Neural cell (in vitro differentiated cells): ENCODE measurements around the gene OR4F15. TPM values are rescaled to one million over a fixed set of nuclear protein-coding genes. Genes with fewer than 3 reads are reported as not detected.
"Not testable (repeated sequence)": the region's sequence is repeated elsewhere in the genome, so short reads cannot be mapped to it uniquely, and the experiment has no call there.

Experiments used
- H2AFZ ChIP-seq: fragments of 200-600, 300-800 bp; sonication (generic), shearing (Covaris generic); 2 replicates; pipeline ENCODE4 v1.6.0; 2014; ENCODE audit warnings: low read depth, mild to moderate bottlenecking, antibody characterized with exemption, low read length, moderate library complexity
- H3F3A ChIP-seq: fragments of 200-600 bp; shearing (Covaris generic); 2 replicates; pipeline ENCODE4 v1.6.1; 2016; ENCODE audit warnings: mild to moderate bottlenecking, moderate library complexity, mixed read lengths, antibody characterized with exemption, low read length; ENCODE audit not compliant: insufficient read depth, poor library complexity, severe bottlenecking
- H3K27ac ChIP-seq: fragments of 200-600, 300-800 bp; sonication (generic), shearing (Covaris generic); 2 replicates; pipeline ENCODE4 v1.5.1; 2014; ENCODE audit warnings: mild to moderate bottlenecking, low read length, moderate library complexity
- H3K27me3 ChIP-seq: fragments of 300-800, 200-600 bp; sonication (generic), shearing (Covaris generic); 2 replicates; pipeline ENCODE4 v1.6.0; 2014; ENCODE audit warnings: mild to moderate bottlenecking, low read depth, low read length, moderate library complexity; ENCODE audit not compliant: insufficient read depth
- H3K36me3 ChIP-seq: fragments of 300-800, 200-600 bp; sonication (generic), shearing (Covaris generic); 2 replicates; pipeline ENCODE4 v1.5.1; 2014; ENCODE audit warnings: mild to moderate bottlenecking, antibody characterized with exemption, low read length, moderate library complexity; ENCODE audit not compliant: insufficient read depth
- H3K4me2 ChIP-seq: fragments of 300-800, 200-600 bp; sonication (generic), shearing (Covaris generic); 2 replicates; pipeline ENCODE4 v1.6.0; 2014; ENCODE audit warnings: mild to moderate bottlenecking, low read length
- H3K4me3 ChIP-seq: fragments of 300-800, 200-600 bp; sonication (generic), shearing (Covaris generic); 2 replicates; pipeline ENCODE4 v1.5.1; 2014; ENCODE audit warnings: mild to moderate bottlenecking, low read length, moderate library complexity
- H3K79me2 ChIP-seq: fragments of 200-600 bp; shearing (Covaris generic); replicated peaks from 2 replicates; pipeline ENCODE4 v1.6.0; 2014; ENCODE audit warnings: mild to moderate bottlenecking, low read length, moderate library complexity; ENCODE audit not compliant: insufficient read depth
- H3K9ac ChIP-seq: fragments of 300-800, 200-600 bp; sonication (generic), shearing (Covaris generic); 2 replicates; pipeline ENCODE4 v1.6.1; 2016; ENCODE audit warnings: mild to moderate bottlenecking, low read length, mixed read lengths
- H3K9me2 ChIP-seq: fragments of 200-600 bp; shearing (Covaris generic); 2 replicates; pipeline ENCODE4 v1.6.1; 2016; ENCODE audit warnings: mild to moderate bottlenecking, low read length, mixed read lengths; ENCODE audit not compliant: insufficient read depth
- H3K9me3 ChIP-seq: fragments of 200-600, 300-800 bp; sonication (generic), shearing (Covaris generic); 2 replicates; pipeline ENCODE4 v1.6.1; 2016; ENCODE audit warnings: mild to moderate bottlenecking, mixed run types, low read length, moderate library complexity, mixed read lengths
- H4K20me1 ChIP-seq: fragments of 200-600 bp; shearing (Covaris generic); 2 replicates; pipeline ENCODE4 v1.6.1; 2016; ENCODE audit warnings: mild to moderate bottlenecking, mixed run types; ENCODE audit not compliant: insufficient read depth
- CTCF ChIP-seq: fragments of 450-650 bp; IDR thresholded peaks from 2 replicates; pipeline ENCODE4 v1.5.1; 2014; ENCODE audit warnings: antibody characterized with exemption, mild to moderate bottlenecking, moderate library complexity; ENCODE audit not compliant: poor library complexity, severe bottlenecking
- EP300 ChIP-seq: fragments of 450-650 bp; conservative IDR thresholded peaks from 2 replicates; pipeline ENCODE4 v1.6.1; 2014; ENCODE audit warnings: antibody characterized with exemption, mild to moderate bottlenecking, moderate library complexity; ENCODE audit not compliant: poor library complexity, severe bottlenecking
- EZH2 ChIP-seq: fragments of 200-600, 300-800 bp; shearing (Covaris generic), sonication (generic); IDR thresholded peaks from 2 replicates; pipeline ENCODE4 v1.6.1; 2014; ENCODE audit warnings: antibody characterized with exemption, low read length, borderline replicate concordance, mild to moderate bottlenecking; ENCODE audit not compliant: insufficient read depth, poor library complexity, severe bottlenecking
- MXI1 ChIP-seq: fragments of 450-650 bp; conservative IDR thresholded peaks from 2 replicates; pipeline ENCODE4 v1.6.1; 2014; ENCODE audit warnings: antibody characterized with exemption, mild to moderate bottlenecking; ENCODE audit not compliant: poor library complexity, severe bottlenecking
- RAD21 ChIP-seq: fragments of 450-650 bp; conservative IDR thresholded peaks from 2 replicates; pipeline ENCODE4 v1.6.1; 2014; ENCODE audit warnings: antibody characterized with exemption, mild to moderate bottlenecking, moderate library complexity
- REST ChIP-seq: IDR thresholded peaks from 2 replicates; pipeline ENCODE4 v1.6.1; 2012; ENCODE audit warnings: borderline replicate concordance
- SMC3 ChIP-seq: fragments of 450-650 bp; conservative IDR thresholded peaks from 2 replicates; pipeline ENCODE4 v1.6.1; 2014; ENCODE audit warnings: antibody characterized with exemption, mild to moderate bottlenecking, moderate library complexity; ENCODE audit not compliant: poor library complexity
- polyA minus RNA-seq: library from RNA; depleted of rRNA, polyadenylated mRNA; stranded (reverse); fragments of >200 nt; gene quantifications from 2 replicates; pipeline ENCODE4 v1.2.3, GENCODE V29; 2014
- polyA plus RNA-seq: library from polyadenylated mRNA; depleted of rRNA; stranded (reverse); fragments of >200 nt; gene quantifications from 2 replicates; pipeline ENCODE4 v1.2.3, GENCODE V29; 2014

Gene OR4F15
- not detected in 2 replicates for polyA plus RNA-seq
- not detected in 2 replicates for polyA minus RNA-seq

- TF ChIP-seq MXI1 (no peak), RAD21 (no peak), REST (no peak), EP300 (no peak), CTCF (no peak), SMC3 (no peak), EZH2 (no peak)
- H3K79me2 ChIP-seq: no peaks in the 10 kb centered on the region
- H3K9me3 ChIP-seq: no peaks in the 10 kb centered on the region
- no peaks in the 10 kb centered on the region for H3K36me3 ChIP-seq
- no peaks in the 10 kb centered on the region for H4K20me1 ChIP-seq
- no peak within 1 kb of the TSS for H3K4me3 ChIP-seq
- no peak within 1 kb of the TSS for H3K27ac ChIP-seq
- H3K27me3 ChIP-seq: no peaks in the 10 kb centered on the region
- no peaks in the 10 kb centered on the region for H3F3A ChIP-seq
- H3K9ac ChIP-seq: no peak within 1 kb of the TSS
- no peak within 1 kb of the TSS for H3K4me2 ChIP-seq
- H2AFZ ChIP-seq: no peak within 1 kb of the TSS
- no peaks in the 10 kb centered on the region for H3K9me2 ChIP-seq
Observed at GRCh38 chr15:101811902-101812301, at the start of gene OR4F15. OR4F15 (plus strand) TSS chr15:101812202; CDS start chr15:101818187, 5,985 bp downstream.

- not testable (repeated sequence) for H3K9me3 ChIP-seq, H4K20me1 ChIP-seq, H3K4me3 ChIP-seq, H3K27ac ChIP-seq, H2AFZ ChIP-seq, H3K27me3 ChIP-seq, H3K9me2 ChIP-seq, H3K36me3 ChIP-seq, H3K9ac ChIP-seq, H3K4me2 ChIP-seq, H3F3A ChIP-seq, H3K79me2 ChIP-seq
Observed at GRCh38 chr15:101764669-101765339, 47.2 kb upstream of the OR4F15 start.

- H4K20me1 ChIP-seq, H3K79me2 ChIP-seq, H3K4me3 ChIP-seq, H3K36me3 ChIP-seq, H3K27ac ChIP-seq, H3F3A ChIP-seq, H3K9me2 ChIP-seq, H2AFZ ChIP-seq, H3K9me3 ChIP-seq, H3K27me3 ChIP-seq, H3K4me2 ChIP-seq, H3K9ac ChIP-seq: not testable (repeated sequence)
Observed at GRCh38 chr15:101765340-101765671, 46.7 kb upstream of the OR4F15 start.
